ENCODE measurements around the gene LSAMP.

- TF ChIP-seq CTCF (IDR thresholded peaks at IDR 0.05; ENCODE audit: insufficient read depth, low read length, poor library complexity, severe bottlenecking), result no peak
- TF ChIP-seq EZH2phosphoT487 (conservative IDR thresholded peaks at IDR 0.05; ENCODE audit: low read length), result no peak
Observed at GRCh38 chr3:115999001-115999585, 446.2 kb downstream of the LSAMP start.
